HG02798 (cell line): Measurements from ENCODE around the gene ALG1.

Source experiments
- ATAC-seq: cut with Tn5 transposase; IDR thresholded peaks from one replicate; pipeline ENCODE4 v1.9.1; 2021; ENCODE audit warnings: mild to moderate bottlenecking; ENCODE audit not compliant: unreplicated experiment, poor library complexity

ALG1 gene, protein sequence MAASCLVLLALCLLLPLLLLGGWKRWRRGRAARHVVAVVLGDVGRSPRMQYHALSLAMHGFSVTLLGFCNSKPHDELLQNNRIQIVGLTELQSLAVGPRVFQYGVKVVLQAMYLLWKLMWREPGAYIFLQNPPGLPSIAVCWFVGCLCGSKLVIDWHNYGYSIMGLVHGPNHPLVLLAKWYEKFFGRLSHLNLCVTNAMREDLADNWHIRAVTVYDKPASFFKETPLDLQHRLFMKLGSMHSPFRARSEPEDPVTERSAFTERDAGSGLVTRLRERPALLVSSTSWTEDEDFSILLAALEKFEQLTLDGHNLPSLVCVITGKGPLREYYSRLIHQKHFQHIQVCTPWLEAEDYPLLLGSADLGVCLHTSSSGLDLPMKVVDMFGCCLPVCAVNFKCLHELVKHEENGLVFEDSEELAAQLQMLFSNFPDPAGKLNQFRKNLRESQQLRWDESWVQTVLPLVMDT

GRCh38 chr16:5071681-5072333 is at the start of gene ALG1:
ALG1 (plus strand) TSS chr16:5071843; CDS start chr16:5071850, 7 bp downstream.
- ATAC-seq: peak; percentile 86

- no peak for ATAC-seq
Observed at GRCh38 chr16:5022521-5022920, 49.1 kb upstream of the ALG1 start.

GRCh38 chr16:5024632-5025031 is 47.0 kb upstream of the ALG1 start:
- no peak for ATAC-seq

DNA sequence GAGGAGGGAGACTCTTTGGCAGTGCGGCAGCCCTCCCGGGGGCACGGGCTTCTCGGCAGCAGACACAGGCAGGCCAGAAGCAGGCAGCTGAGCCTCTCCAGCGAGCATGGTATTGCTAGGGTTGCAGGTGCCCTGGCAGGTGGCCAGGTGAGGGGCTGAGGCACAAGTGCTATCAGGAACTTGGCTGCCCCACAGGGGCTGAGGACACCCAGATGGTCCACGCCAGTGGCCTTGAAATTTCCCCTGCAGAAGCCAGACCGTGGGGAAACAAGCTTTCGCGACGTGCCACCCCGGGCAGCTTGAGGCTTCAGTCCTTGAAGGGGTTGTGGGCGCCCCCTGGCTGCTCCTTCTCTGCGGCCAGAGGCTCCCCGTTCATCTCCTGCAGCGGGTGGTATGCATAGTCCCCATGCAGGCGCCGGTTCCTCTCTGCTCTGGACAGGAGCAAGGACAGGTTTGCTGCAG is 46.4 kb upstream of the ALG1 start:
- no peak for ATAC-seq

DNA sequence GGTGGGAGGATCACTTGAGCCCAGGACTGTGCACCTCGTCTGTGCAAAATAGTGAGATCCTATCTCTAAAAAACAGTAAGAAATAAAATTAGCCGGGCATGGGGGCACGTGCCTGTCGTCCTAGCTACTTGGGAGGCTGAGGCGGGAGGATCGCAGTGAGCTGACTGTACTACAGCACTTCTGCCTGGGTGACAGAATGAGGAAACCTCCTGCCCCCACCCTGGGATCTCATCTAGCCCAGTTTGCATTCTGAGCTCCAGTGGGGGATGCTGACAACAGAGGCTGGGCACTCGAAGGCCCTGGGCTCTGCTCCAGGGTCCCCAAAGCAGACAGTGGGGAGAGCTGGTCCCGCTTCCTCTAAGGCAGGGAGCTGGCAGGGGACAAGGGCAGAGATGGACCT is 45.0 kb upstream of the ALG1 start:
- no peak for ATAC-seq

GRCh38 chr16:5027086-5027485 is 44.6 kb upstream of the ALG1 start:
- ATAC-seq: no peak

GRCh38 chr16:5027575-5028235 is 43.9 kb upstream of the ALG1 start:
- no peak for ATAC-seq

DNA sequence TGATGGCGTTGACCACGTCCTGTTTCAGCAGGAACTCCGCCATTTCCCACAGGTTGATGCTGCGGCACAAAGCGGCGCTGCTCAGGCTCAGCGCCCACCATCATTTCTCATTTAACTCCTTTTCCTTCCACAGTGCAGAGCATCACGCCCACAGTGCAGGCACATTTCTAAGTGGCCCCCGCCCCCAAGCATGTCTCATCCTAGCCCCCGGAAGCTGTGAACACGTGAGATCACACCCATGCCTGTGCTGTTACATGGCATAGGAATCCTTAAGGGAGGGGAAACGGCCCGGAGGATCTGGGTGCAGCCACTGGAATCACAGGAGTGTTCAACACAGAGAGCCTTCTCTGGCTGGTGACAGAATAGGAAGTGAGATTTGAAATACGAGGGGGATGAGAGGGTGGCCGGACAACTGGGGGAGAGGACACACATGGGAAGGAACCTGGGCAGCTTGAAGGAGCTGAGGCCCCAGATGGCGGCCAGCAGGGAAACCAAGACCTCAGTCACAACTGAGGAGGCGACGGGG is 42.6 kb upstream of the ALG1 start:
- ATAC-seq: no peak

GRCh38 chr16:5030251-5030870 is 41.3 kb upstream of the ALG1 start:
- no peak for ATAC-seq

- ATAC-seq: no peak
Observed at GRCh38 chr16:5031601-5032000, 40.0 kb upstream of the ALG1 start.

DNA sequence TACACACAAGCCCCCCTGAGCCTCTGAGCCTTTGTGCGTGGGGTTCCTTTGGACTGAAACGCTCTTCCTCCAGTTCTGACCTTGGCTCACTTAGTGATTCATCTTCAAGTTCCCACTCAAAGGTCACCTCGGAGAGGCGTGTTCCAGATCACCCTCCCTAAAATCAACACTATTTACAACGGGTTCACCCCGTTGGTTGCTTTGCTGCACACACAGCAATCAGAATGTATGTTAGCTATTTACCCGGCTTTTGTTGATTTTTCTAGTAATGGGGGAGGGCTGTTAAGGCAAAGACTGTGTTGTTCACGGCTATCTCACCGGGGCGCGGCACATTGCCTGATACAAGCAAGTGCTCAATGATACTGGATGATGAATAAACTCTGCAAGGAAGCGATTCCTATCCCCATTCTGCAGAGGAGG is 38.9 kb upstream of the ALG1 start:
- ATAC-seq: no peak

DNA sequence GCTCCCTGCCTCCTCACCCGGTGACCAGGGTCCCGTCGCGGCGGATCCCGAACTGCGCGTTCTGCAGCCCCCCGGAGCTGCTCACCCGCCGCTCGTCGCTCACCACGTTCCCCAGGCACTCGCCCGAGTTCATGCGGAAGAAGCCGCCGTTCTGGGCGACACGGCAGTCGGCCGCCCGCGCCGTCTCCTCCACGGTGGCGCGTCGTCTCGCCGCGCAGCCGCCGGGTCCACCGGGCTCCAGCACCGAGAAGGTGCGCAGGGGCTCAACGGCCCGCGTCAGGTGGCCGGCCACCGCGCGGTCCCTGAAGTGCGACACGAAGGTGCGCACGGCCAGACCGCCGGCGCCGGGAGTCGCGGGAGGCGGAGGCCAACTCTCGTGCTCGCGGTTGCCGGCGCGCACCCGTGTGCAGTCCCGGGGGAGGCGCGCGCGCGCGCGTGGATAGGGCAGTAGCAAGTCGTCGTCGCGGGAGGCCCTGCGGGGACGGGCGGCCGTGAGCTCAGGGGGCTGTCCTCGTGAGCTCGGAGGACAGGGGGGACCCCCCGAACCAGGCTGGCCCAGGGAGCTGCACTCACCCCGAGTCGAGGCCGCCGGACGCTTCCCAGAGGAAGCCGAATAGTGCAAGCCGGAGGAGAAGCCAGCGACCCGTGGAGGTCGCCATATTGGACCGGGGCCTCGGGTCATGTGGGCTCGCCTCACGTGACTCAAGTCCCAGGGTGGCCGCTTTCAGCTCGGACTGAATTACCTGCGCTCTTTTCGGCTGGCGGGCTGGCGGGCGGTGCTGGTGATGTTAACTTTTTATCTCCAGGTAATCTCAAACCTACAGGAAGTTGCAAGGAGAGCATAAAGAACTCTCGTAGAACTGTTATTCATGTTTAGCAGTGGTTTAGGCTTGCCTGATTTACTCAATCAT is 38.1 kb upstream of the ALG1 start, which contains the start of gene NAGPA:
Gene NAGPA (minus strand): TSS at position 680 of the 911 bp plus-strand sequence. CDS start 21 bp downstream, at position 659.
- ATAC-seq: peak; percentile 89

- ATAC-seq: no peak
Observed at GRCh38 chr16:5034167-5034523, 37.5 kb upstream of the ALG1 start.

DNA sequence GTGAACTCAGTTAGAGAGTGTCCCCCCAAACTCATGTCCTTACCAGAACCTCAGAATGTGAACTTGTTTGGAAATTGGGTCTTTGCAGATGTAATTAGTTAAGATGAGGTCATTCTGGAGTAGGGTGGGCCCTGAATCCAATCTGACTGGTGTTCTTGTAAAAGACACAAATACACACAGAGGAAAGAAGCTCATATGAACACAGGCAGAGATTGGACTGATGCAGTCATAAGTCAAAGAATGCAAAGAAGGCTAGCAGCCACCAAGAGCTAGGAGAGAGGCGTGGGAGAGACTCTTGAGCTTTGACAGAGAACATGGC is 35.8 kb upstream of the ALG1 start:
- ATAC-seq: no peak

GRCh38 chr16:5036228-5037156 is 35.2 kb upstream of the ALG1 start:
- no peak for ATAC-seq

DNA sequence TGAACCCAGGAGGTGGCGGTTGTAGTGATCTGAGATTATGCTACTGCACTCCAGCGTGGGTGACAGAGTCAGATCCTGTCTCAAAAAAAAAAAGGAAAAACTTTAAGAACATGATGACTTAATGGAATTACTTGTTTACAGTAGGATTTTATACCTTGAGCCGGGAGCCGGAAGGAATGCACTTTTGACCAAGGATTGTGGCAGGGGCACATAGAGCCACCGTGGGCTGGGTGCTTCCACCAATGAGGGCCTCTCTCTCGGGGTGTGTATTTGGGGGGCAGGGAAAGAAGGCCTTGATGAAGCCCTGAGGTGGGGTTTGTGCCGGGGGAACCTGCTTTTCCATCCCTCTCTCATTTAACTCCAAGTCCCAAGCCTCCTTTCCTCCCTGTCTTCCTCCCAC is 31.2 kb upstream of the ALG1 start:
- ATAC-seq: no peak

GRCh38 chr16:5041600-5042133 is 30.0 kb upstream of the ALG1 start:
- ATAC-seq: peak; percentile 73

- no peak for ATAC-seq
Observed at GRCh38 chr16:5042574-5043171, 29.0 kb upstream of the ALG1 start.
